ENCODE results near the gene GALNT17. TPM values are rescaled to one million over a fixed set of nuclear protein-coding genes. Genes with fewer than 3 reads are reported as not detected.

The GALNT17 gene
- total RNA-seq, 4 donors from 2014 or later, result 51.1 to 95.6 (median 69.8) TPM

- H3K27ac ChIP-seq (replicated peaks in 1 of 4), result peak overlapping the region; percentile 48 to 88 (median 58)
Observed at GRCh38 chr7:71313553-71313952, 181.6 kb downstream of the GALNT17 start.

GRCh38 chr7:71320916-71321315 is 189.0 kb downstream of the GALNT17 start:
- intact Hi-C loops (cut with DNase I), result no loop called here
- H3K4me3 ChIP-seq, result no peak overlapping the region
- H3K36me3 ChIP-seq, result no peaks in the 10 kb centered on the region
- no peaks in the 10 kb centered on the region for H3K9me3 ChIP-seq
- TF ChIP-seq POLR2A (IDR thresholded peaks at IDR 0.05; ENCODE audit: low read depth), result no peak
- TF ChIP-seq EP300 (IDR thresholded peaks at IDR 0.05), result no peak
- TF ChIP-seq CTCF (IDR thresholded peaks at IDR 0.05), result no peak
- no peak for TF ChIP-seq POLR2AphosphoS5 (IDR thresholded peaks at IDR 0.05)
- H3K27me3 ChIP-seq, result no peaks in the 10 kb centered on the region
- no peak for DNase-seq (ENCODE audit: extremely low spot score)
- H3K27ac ChIP-seq (replicated peaks in 1 of 4), result peak overlapping the region; percentile 48 to 77 (median 66)
- 49% methylated on average over 2 of the region's 2 CpGs for WGBS
- H3K4me1 ChIP-seq, result peaks cover 0 to 32% (median 27%) of the 10 kb centered on the region in 4 donors

More at GRCh38 chr7:71313553-71313952, 181.6 kb downstream of the GALNT17 start:
- no peaks in the 10 kb centered on the region for H3K36me3 ChIP-seq
- no peak for TF ChIP-seq POLR2AphosphoS5 (IDR thresholded peaks at IDR 0.05)
- TF ChIP-seq EP300 (IDR thresholded peaks at IDR 0.05), result no peak
- TF ChIP-seq POLR2A (IDR thresholded peaks at IDR 0.05; ENCODE audit: low read depth), result no peak
- no peak for TF ChIP-seq CTCF (IDR thresholded peaks at IDR 0.05)
- H3K4me3 ChIP-seq, result no peak overlapping the region
- no peak for DNase-seq (ENCODE audit: extremely low spot score)
- H3K9me3 ChIP-seq, result peaks cover 0 to 3% (median 0%) of the 10 kb centered on the region in 4 donors
- intact Hi-C loops (cut with DNase I), result no loop called here
- WGBS, result 15% methylated on average over 3 of the region's 3 CpGs
- peaks cover 15 to 65% (median 50%) of the 10 kb centered on the region in 4 donors for H3K4me1 ChIP-seq
- H3K27me3 ChIP-seq, result no peaks in the 10 kb centered on the region

- intact Hi-C loops (cut with DNase I), result no loop called here
- Histone ChIP-seq H3K4me3 (no peak overlapping the region), H3K27ac (replicated peaks in 1 of 4) (peak overlapping the region in 3 of 4 donors; percentile 59 to 77 (median 74)), H3K4me1 (peaks cover 0 to 32% (median 22%) of the 10 kb centered on the region in 4 donors), H3K27me3 (no peaks in the 10 kb centered on the region), H3K9me3 (no peaks in the 10 kb centered on the region), H3K36me3 (no peaks in the 10 kb centered on the region)
- no peak for DNase-seq (ENCODE audit: extremely low spot score)
- WGBS, result 85% methylated on average over 6 of the region's 6 CpGs
- TF ChIP-seq CTCF (IDR thresholded peaks at IDR 0.05) (no peak), POLR2A (IDR thresholded peaks at IDR 0.05; ENCODE audit: low read depth) (no peak), EP300 (IDR thresholded peaks at IDR 0.05) (no peak), POLR2AphosphoS5 (IDR thresholded peaks at IDR 0.05) (no peak)
Observed at GRCh38 chr7:71322201-71322600, 190.3 kb downstream of the GALNT17 start.

DNA sequence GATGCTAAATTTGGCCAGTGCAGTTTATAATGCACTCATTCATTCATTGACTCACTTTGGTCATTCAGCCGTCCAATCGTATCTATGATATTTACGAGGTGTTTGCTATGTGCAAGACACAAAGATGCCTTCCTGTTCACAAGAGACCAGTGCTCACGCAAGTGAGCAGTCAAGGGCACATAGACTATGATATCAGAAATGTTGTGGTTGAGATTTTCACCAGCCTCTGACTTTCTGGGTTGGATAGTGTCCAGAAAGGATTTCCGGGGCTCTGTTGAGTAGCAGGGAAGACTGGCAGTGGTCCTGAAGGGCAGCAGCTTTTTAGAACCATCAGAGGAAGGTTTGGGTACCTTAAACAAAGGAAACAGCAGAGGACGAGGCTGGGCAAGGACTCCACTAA is 191.8 kb downstream of the GALNT17 start:
- H3K36me3 ChIP-seq, result no peaks in the 10 kb centered on the region
- peaks cover 3 to 23% (median 15%) of the 10 kb centered on the region in 4 donors for H3K4me1 ChIP-seq
- intact Hi-C loops (cut with DNase I), result no loop called here
- 84% methylated on average over 6 of the region's 6 CpGs for WGBS
- H3K27me3 ChIP-seq, result no peaks in the 10 kb centered on the region
- no peak for TF ChIP-seq POLR2AphosphoS5 (IDR thresholded peaks at IDR 0.05)
- TF ChIP-seq POLR2A (IDR thresholded peaks at IDR 0.05; ENCODE audit: low read depth), result no peak
- TF ChIP-seq EP300 (IDR thresholded peaks at IDR 0.05), result no peak
- TF ChIP-seq CTCF (IDR thresholded peaks at IDR 0.05), result no peak
- H3K4me3 ChIP-seq, result no peak overlapping the region
- H3K27ac ChIP-seq (replicated peaks in 1 of 4), result no peak overlapping the region
- H3K9me3 ChIP-seq, result no peaks in the 10 kb centered on the region
- DNase-seq (ENCODE audit: extremely low spot score), result no peak

- H3K9me3 ChIP-seq, result no peaks in the 10 kb centered on the region
- DNase-seq (ENCODE audit: extremely low spot score), result no peak
- no peaks in the 10 kb centered on the region for H3K27me3 ChIP-seq
- 75% methylated on average over 5 of the region's 5 CpGs for WGBS
- no peak overlapping the region for H3K27ac ChIP-seq (replicated peaks in 1 of 4)
- peaks cover 3 to 23% (median 15%) of the 10 kb centered on the region in 4 donors for H3K4me1 ChIP-seq
- intact Hi-C loops (cut with DNase I), result no loop called here
- no peaks in the 10 kb centered on the region for H3K36me3 ChIP-seq
- H3K4me3 ChIP-seq, result no peak overlapping the region
- no peak for TF ChIP-seq POLR2A (IDR thresholded peaks at IDR 0.05; ENCODE audit: low read depth)
- no peak for TF ChIP-seq POLR2AphosphoS5 (IDR thresholded peaks at IDR 0.05)
- TF ChIP-seq EP300 (IDR thresholded peaks at IDR 0.05), result no peak
- TF ChIP-seq CTCF (IDR thresholded peaks at IDR 0.05), result no peak
Observed at GRCh38 chr7:71325151-71325550, 193.2 kb downstream of the GALNT17 start.

Data from esophagus muscularis mucosa (tissue), 4 donors.